Measurements from ENCODE around the gene DIAPH1.

Gene DIAPH1

GRCh38 chr5:141559461-141559860 is 59.3 kb downstream of the DIAPH1 start:
- DNase-seq: no peak

- no peak for DNase-seq
Measured at GRCh38 chr5:141558150-141558549, 60.6 kb downstream of the DIAPH1 start.

GRCh38 chr5:141557681-141558136 is 61.1 kb downstream of the DIAPH1 start:
- DNase-seq: peak; percentile 46

GRCh38 chr5:141547921-141548320 is 70.9 kb downstream of the DIAPH1 start:
- no peak for DNase-seq

GRCh38 chr5:141547488-141547887 is 71.3 kb downstream of the DIAPH1 start:
- no peak for DNase-seq

- no peak for DNase-seq
Measured at GRCh38 chr5:141543053-141543452, 75.7 kb downstream of the DIAPH1 start.

- DNase-seq: no peak
Measured at GRCh38 chr5:141534492-141535213, 84.1 kb downstream of the DIAPH1 start.

- DNase-seq: no peak
Measured at GRCh38 chr5:141533897-141534296, 84.9 kb downstream of the DIAPH1 start.

GRCh38 chr5:141532726-141533125 is 86.1 kb downstream of the DIAPH1 start:
- no peak for DNase-seq

- DNase-seq: no peak
Measured at GRCh38 chr5:141529873-141530272, 88.9 kb downstream of the DIAPH1 start.

- no peak for DNase-seq
Measured at GRCh38 chr5:141529002-141529401, 89.8 kb downstream of the DIAPH1 start.

GRCh38 chr5:141528291-141528984 is 90.4 kb downstream of the DIAPH1 start:
- DNase-seq: no peak

GRCh38 chr5:141527426-141527825 is 91.4 kb downstream of the DIAPH1 start:
- DNase-seq: no peak

- no peak for DNase-seq
Measured at GRCh38 chr5:141525653-141526052, 93.1 kb downstream of the DIAPH1 start.

- no peak for DNase-seq
Measured at GRCh38 chr5:141524604-141525597, 93.9 kb downstream of the DIAPH1 start.

GRCh38 chr5:141523991-141524390 is 94.8 kb downstream of the DIAPH1 start:
- no peak for DNase-seq

GRCh38 chr5:141522301-141522700 is 96.5 kb downstream of the DIAPH1 start:
- no peak for DNase-seq

- peak; percentile 19 for DNase-seq
Measured at GRCh38 chr5:141521244-141521781, 97.5 kb downstream of the DIAPH1 start.

GRCh38 chr5:141519605-141520565 is 98.9 kb downstream of the DIAPH1 start:
- DNase-seq: no peak

- no peak for DNase-seq
Measured at GRCh38 chr5:141518618-141519015, 100.2 kb downstream of the DIAPH1 start.

GRCh38 chr5:141517880-141518617 is 100.8 kb downstream of the DIAPH1 start:
- DNase-seq: no peak

Measured in GDM1 (cell line).